Caco-2 (cell line): ENCODE results near the gene ELOVL2. TPM values are rescaled to one million over a fixed set of nuclear protein-coding genes. Genes with fewer than 3 reads are reported as not detected.

Source experiments
- BruUV-seq: library from RNA; stranded (reverse); fragments of 400-500 nt; replicated peaks from 2 replicates; lab custom pipeline; 2021; lab: Mats Ljungman, UMichigan
- CTCF ChIA-PET: fragments of 300-600 bp; sonication (Branson Sonifier 250); formaldehyde crosslinking; loops from one replicate; lab custom pipeline; 2022; ENCODE audit warnings: antibody characterized with exemption; lab: Charles Lee
- POLR2A ChIA-PET: fragments of 300-600 bp; sonication (Branson Sonifier 250); formaldehyde crosslinking; loops from one replicate; lab custom pipeline; 2022; ENCODE audit warnings: antibody characterized with exemption; lab: Charles Lee
- DNase-seq, 2 experiments: peaks; one replicate each; pipeline versions ENCODE4 v3.0.0 to v3.0.0-alpha.2; 2020 to 2022
- H3K27me3 ChIP-seq: replicated peaks from 2 replicates; pipeline ENCODE4 v1.6.0; 2011; ENCODE audit warnings: low read length; ENCODE audit not compliant: control insufficient read depth, insufficient read depth
- H3K36me3 ChIP-seq: 2 replicates; pipeline ENCODE4 v1.5.1; 2011; ENCODE audit warnings: low read length; ENCODE audit not compliant: control insufficient read depth, insufficient read depth
- H3K4me1 ChIP-seq: fragments of 250-450 bp; sonication (Bioruptor Pico); 2 replicates; pipeline ENCODE4 v1.5.1; 2020; ENCODE audit warnings: mild to moderate bottlenecking
- H3K4me3 ChIP-seq: 2 replicates; pipeline ENCODE4 v1.5.1; 2011; ENCODE audit warnings: low read depth, mild to moderate bottlenecking, control low read depth, low read length
- H3K9me3 ChIP-seq: fragments of 250-450 bp; sonication (Bioruptor Pico); 2 replicates; pipeline ENCODE4 v1.5.1; 2020; ENCODE audit warnings: mild to moderate bottlenecking, moderate library complexity
- H3K27ac Mint-ChIP-seq: one replicate; pipeline ENCODE4 v1.8.0; 2022; ENCODE audit warnings: mixed read lengths; ENCODE audit not compliant: unreplicated experiment
- H3K27me3 Mint-ChIP-seq: one replicate; pipeline ENCODE4 v1.8.0; 2022; ENCODE audit warnings: mixed read lengths; ENCODE audit not compliant: insufficient read depth, unreplicated experiment
- H3K36me3 Mint-ChIP-seq: one replicate; pipeline ENCODE4 v1.8.0; 2022; ENCODE audit warnings: mild to moderate bottlenecking, mixed read lengths; ENCODE audit not compliant: insufficient read depth, unreplicated experiment
- H3K4me1 Mint-ChIP-seq: one replicate; pipeline ENCODE4 v1.8.0; 2022; ENCODE audit warnings: low read depth, mixed read lengths; ENCODE audit not compliant: unreplicated experiment
- H3K4me3 Mint-ChIP-seq: one replicate; pipeline ENCODE4 v1.8.0; 2022; ENCODE audit warnings: mild to moderate bottlenecking, moderate library complexity, mixed read lengths; ENCODE audit not compliant: unreplicated experiment
- H3K9me3 Mint-ChIP-seq: one replicate; pipeline ENCODE4 v1.8.0; 2022; ENCODE audit warnings: mixed read lengths; ENCODE audit not compliant: unreplicated experiment
- CTCF ChIP-seq, 2 experiments: fragments of 200-600 bp in 1 of 2; IDR thresholded peaks; 1 replicate in 1 of 2; 2 replicates in 1 of 2; pipeline versions ENCODE4 v1.5.1 to v1.8.0; 2011 to 2022; ENCODE audit warnings: antibody characterized with exemption in 1 of 2, control low read depth in 1 of 2, inconsistent platforms in 1 of 2, low read depth in 1 of 2, low read length in 1 of 2, mild to moderate bottlenecking in 1 of 2, moderate library complexity in 1 of 2; ENCODE audit not compliant: insufficient read depth in 1 of 2, severe bottlenecking in 1 of 2, unreplicated experiment in 1 of 2
- intact Hi-C: fragments of 100-400 bp; cut with micrococcal nuclease; formaldehyde crosslinking; loops from one replicate; pipeline ENCODE4 v1.10.0; 2022; ENCODE audit not compliant: unreplicated experiment
- total RNA-seq: library from RNA; stranded (reverse); gene quantifications from 2 replicates; pipeline ENCODE4 v1.2.3, GENCODE V29; 2022

The ELOVL2 gene
- total RNA-seq, 1 experiment from 2014 or later, result not detected

- H3K27ac Mint-ChIP-seq, result no peak overlapping the region
- H3K9me3 ChIP-seq, result no peaks in the 10 kb centered on the region
- H3K4me3 Mint-ChIP-seq, result no peak overlapping the region
- H3K27me3 Mint-ChIP-seq, result no peaks in the 10 kb centered on the region
- peaks cover 20% of the 10 kb centered on the region for H3K4me1 ChIP-seq
- no peak for DNase-seq
- no peak for TF ChIP-seq CTCF (IDR thresholded peaks at IDR 0.05; ENCODE audit: insufficient read depth in 1 of 2, low read depth in 1 of 2, low read length in 1 of 2, severe bottlenecking in 1 of 2, unreplicated experiment in 1 of 2)
- ChIA-PET POLR2A (no interaction called here), CTCF (no interaction called here)
- H3K27me3 ChIP-seq, result no peaks in the 10 kb centered on the region; the same call in 1 of the 2 replicates
- H3K4me3 ChIP-seq, result no peak overlapping the region
- H3K36me3 ChIP-seq, result no peaks in the 10 kb centered on the region
- BruUV-seq, result no TSS peak
- H3K9me3 Mint-ChIP-seq, result no peaks in the 10 kb centered on the region
- intact Hi-C loops, result no loop called here
- H3K36me3 Mint-ChIP-seq, result no peaks in the 10 kb centered on the region
- peaks cover 18% of the 10 kb centered on the region for H3K4me1 Mint-ChIP-seq
These were observed 28.0 kb upstream of the ELOVL2 start for GRCh38 chr6:11072101-11072500.

- Mint-ChIP-seq H3K4me3 (no peak overlapping the region), H3K9me3 (no peaks in the 10 kb centered on the region), H3K4me1 (peaks cover 33% of the 10 kb centered on the region), H3K27me3 (no peaks in the 10 kb centered on the region), H3K36me3 (no peaks in the 10 kb centered on the region), H3K27ac (no peak overlapping the region)
- Histone ChIP-seq H3K9me3 (no peaks in the 10 kb centered on the region), H3K4me1 (peaks cover 36% of the 10 kb centered on the region), H3K27me3 (no peaks in the 10 kb centered on the region; the same call in 1 of the 2 replicates), H3K4me3 (no peak overlapping the region), H3K36me3 (no peaks in the 10 kb centered on the region)
- intact Hi-C loops, result loop anchor here (1.0 to 5.0 kb wide), 3 partner anchors 118 to 427 kb away; partner anchors contain the start of gene MAK
- DNase-seq, result no peak
- no peak for TF ChIP-seq CTCF (IDR thresholded peaks at IDR 0.05; ENCODE audit: insufficient read depth in 1 of 2, low read depth in 1 of 2, low read length in 1 of 2, severe bottlenecking in 1 of 2, unreplicated experiment in 1 of 2)
- ChIA-PET CTCF (interaction anchor here (1.5 to 2.8 kb wide), 3 partner anchors 58 to 118 kb away, joined by 16 to 80 read pairs (median 53); no protein-coding TSS in a partner anchor), POLR2A (no interaction called here)
- no TSS peak for BruUV-seq
These were observed 25.7 kb upstream of the ELOVL2 start for GRCh38 chr6:11069760-11070159.

- peak; percentile 34 to 53 for DNase-seq
- H3K4me1 ChIP-seq, result peaks cover 36% of the 10 kb centered on the region
These were observed 23.2 kb upstream of the ELOVL2 start for GRCh38 chr6:11067348-11067747.

More at GRCh38 chr6:11067348-11067747, 23.2 kb upstream of the ELOVL2 start:
- intact Hi-C loops, result loop anchor here (1.0 to 5.0 kb wide), 3 partner anchors 55 to 230 kb away; partner anchors contain the start of gene MAK
- ChIA-PET POLR2A (interaction anchor here (1.0 to 1.3 kb wide), 2 partner anchors 165 to 345 kb away, joined by 3 to 8 read pairs; partner anchors contain the start of gene NEDD9), CTCF (interaction anchor here (0.6 to 2.3 kb wide), 11 partner anchors 11 to 141 kb away, joined by 3 to 23 read pairs (median 4); no protein-coding TSS in a partner anchor)
- H3K4me1 Mint-ChIP-seq, result peaks cover 33% of the 10 kb centered on the region
- H3K36me3 Mint-ChIP-seq, result no peaks in the 10 kb centered on the region
- H3K27me3 ChIP-seq, result no peaks in the 10 kb centered on the region; the same call in 1 of the 2 replicates
- H3K4me3 ChIP-seq, result no peak overlapping the region
- no peaks in the 10 kb centered on the region for H3K36me3 ChIP-seq
- H3K9me3 ChIP-seq, result no peaks in the 10 kb centered on the region
- no peaks in the 10 kb centered on the region for H3K9me3 Mint-ChIP-seq
- BruUV-seq, result no TSS peak
- H3K27ac Mint-ChIP-seq, result peak overlapping the region; percentile 73
- peak overlapping the region; percentile 59 for H3K4me3 Mint-ChIP-seq
- no peak for TF ChIP-seq CTCF (IDR thresholded peaks at IDR 0.05; ENCODE audit: insufficient read depth in 1 of 2, low read depth in 1 of 2, low read length in 1 of 2, severe bottlenecking in 1 of 2, unreplicated experiment in 1 of 2)
- H3K27me3 Mint-ChIP-seq, result no peaks in the 10 kb centered on the region
